ENCODE data around the gene TMC5.
"Not testable (repeated sequence)": the region's sequence is repeated elsewhere in the genome, so short reads cannot be mapped to it uniquely, and the experiment has no call there.

The TMC5 gene, protein sequence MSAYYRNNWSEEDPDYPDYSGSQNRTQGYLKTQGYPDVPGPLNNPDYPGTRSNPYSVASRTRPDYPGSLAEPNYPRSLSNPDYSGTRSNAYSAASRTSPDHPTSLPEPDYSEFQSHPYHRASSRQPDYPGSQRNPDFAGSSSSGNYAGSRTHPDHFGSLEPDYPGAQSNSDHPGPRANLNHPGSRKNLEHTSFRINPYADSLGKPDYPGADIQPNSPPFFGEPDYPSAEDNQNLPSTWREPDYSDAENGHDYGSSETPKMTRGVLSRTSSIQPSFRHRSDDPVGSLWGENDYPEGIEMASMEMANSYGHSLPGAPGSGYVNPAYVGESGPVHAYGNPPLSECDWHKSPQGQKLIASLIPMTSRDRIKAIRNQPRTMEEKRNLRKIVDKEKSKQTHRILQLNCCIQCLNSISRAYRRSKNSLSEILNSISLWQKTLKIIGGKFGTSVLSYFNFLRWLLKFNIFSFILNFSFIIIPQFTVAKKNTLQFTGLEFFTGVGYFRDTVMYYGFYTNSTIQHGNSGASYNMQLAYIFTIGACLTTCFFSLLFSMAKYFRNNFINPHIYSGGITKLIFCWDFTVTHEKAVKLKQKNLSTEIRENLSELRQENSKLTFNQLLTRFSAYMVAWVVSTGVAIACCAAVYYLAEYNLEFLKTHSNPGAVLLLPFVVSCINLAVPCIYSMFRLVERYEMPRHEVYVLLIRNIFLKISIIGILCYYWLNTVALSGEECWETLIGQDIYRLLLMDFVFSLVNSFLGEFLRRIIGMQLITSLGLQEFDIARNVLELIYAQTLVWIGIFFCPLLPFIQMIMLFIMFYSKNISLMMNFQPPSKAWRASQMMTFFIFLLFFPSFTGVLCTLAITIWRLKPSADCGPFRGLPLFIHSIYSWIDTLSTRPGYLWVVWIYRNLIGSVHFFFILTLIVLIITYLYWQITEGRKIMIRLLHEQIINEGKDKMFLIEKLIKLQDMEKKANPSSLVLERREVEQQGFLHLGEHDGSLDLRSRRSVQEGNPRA

DNA sequence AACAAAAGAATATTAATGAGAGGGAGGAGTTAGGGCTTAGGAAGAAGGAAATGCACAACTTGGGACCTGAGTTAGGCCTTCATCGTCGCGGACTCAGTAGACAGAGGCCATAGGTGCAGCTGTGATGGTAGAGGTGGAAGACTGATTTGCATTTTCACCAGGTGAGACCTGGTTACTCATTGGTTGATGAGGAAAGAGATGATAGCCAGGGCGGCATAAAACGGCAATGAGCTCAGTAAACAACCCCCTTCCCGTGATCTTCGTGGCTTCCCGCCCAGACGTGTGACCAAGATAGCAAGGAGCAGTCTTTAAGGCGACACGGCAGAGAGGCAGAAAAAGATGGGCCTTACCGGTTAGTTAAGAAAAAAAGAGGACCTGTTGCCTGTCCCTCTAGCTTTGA lies at the start of gene TMC5:
Gene TMC5, plus strand, starts transcription at position 244 of the 400 bp plus-strand sequence. CDS start 22,156 bp downstream, outside the sequence.
- TF ChIP-seq, protein P1, sequence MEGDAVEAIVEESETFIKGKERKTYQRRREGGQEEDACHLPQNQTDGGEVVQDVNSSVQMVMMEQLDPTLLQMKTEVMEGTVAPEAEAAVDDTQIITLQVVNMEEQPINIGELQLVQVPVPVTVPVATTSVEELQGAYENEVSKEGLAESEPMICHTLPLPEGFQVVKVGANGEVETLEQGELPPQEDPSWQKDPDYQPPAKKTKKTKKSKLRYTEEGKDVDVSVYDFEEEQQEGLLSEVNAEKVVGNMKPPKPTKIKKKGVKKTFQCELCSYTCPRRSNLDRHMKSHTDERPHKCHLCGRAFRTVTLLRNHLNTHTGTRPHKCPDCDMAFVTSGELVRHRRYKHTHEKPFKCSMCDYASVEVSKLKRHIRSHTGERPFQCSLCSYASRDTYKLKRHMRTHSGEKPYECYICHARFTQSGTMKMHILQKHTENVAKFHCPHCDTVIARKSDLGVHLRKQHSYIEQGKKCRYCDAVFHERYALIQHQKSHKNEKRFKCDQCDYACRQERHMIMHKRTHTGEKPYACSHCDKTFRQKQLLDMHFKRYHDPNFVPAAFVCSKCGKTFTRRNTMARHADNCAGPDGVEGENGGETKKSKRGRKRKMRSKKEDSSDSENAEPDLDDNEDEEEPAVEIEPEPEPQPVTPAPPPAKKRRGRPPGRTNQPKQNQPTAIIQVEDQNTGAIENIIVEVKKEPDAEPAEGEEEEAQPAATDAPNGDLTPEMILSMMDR (IDR thresholded peaks at IDR 0.05): no peak
- DNase-seq (ENCODE audit: low spot score): no peak
- H3K27ac ChIP-seq: no peak within 1 kb of the TSS
- no peak within 1 kb of the TSS for H3K4me3 ChIP-seq

DNA sequence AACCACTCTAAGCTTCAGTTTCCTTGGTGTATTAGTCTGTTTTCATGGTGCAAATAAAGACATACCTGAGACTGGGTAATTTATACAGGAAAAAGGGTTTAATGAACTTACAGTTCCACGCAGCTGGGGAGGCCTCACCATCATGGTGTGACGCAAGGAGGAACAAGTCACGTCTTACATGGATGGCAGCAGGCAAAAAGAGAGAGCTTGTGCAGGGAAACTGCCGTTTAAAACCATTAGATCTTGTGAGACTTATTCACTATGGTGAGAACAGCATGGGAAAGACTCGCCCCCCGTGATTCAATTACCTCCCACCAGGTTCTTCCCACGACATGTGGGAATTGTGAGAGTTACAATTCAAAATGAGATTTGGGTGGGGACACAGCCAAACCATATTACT lies 45.1 kb upstream of the TMC5 start:
- not testable (repeated sequence) for H3K4me3 ChIP-seq; DNase-seq (ENCODE audit: low spot score); H3K27ac ChIP-seq

DNA sequence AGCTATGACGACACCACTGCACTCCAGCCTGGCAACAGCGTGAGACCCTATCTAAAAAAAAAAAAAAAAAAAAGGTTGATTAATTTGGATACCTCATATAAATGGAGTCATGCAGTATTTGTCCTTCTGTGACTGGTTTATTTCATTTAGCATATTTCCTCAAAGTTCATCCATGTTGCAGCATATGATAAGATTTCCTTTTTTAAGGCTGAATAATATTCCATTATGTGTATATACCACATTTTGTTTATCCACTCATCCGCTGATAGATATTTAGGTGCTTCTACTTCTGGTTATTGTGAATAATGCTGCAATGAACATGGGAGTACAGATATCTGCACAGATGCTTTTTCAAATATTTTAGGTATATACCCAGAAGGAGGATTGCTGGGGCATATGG lies 43.3 kb upstream of the TMC5 start:
- TF ChIP-seq, protein P1 (IDR thresholded peaks at IDR 0.05): no peak
- DNase-seq (ENCODE audit: low spot score): no peak
- no peak overlapping the region for H3K4me3 ChIP-seq
- no peak overlapping the region for H3K27ac ChIP-seq

DNA sequence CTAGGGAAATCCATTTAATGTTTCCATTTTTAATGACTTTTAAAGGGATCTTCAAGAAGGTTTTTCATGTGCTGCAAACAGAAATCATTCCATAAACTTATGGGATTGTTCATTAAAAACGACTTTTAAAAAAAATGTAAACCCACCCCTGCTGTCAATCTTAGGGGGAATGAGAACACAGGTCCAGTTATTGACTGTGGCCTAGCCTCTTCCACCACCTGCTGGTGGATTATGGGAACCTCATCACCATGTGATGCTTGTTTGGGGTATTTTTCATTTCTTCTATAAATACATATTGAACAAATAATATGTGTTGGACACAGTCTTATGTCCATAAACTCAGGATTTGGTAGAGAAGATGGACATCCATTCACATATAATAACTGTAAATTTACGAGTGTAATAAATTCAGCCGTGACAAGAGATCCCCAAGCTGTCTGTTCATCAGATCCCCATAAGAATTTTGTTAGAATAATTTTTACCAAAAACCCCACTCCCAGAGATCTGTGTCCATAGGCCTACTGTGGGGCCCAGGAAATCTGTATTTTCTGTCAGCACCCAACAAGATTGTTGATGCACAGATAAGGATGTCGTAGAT lies 42.0 kb upstream of the TMC5 start:
- TF ChIP-seq, protein P1 (IDR thresholded peaks at IDR 0.05): peak; percentile 69
- Histone ChIP-seq H3K27ac (no peak overlapping the region), H3K4me3 (no peak overlapping the region)
- DNase-seq (ENCODE audit: low spot score): no peak

DNA sequence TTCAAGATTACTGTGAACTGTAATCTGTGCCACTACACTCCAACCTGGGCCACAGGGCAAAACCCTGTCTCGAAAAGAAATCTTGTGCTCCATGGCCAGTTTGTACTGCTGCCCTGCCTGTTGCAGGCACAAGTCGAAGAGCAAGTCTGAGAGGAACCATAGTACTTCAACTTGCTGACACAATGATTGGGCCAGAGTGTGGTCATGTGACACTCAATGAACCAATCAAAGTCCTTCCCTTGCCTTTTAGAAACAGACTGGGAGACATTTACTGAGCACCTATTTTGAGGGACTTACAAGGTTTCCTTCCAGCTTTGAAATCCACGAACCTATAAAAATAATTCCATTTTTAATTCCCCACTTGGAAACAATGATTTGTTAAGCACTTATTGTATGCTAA lies 39.8 kb upstream of the TMC5 start:
- no peak overlapping the region for H3K27ac ChIP-seq
- no peak for DNase-seq (ENCODE audit: low spot score)
- H3K4me3 ChIP-seq: no peak overlapping the region
- TF ChIP-seq, protein P1 (IDR thresholded peaks at IDR 0.05): no peak

DNA sequence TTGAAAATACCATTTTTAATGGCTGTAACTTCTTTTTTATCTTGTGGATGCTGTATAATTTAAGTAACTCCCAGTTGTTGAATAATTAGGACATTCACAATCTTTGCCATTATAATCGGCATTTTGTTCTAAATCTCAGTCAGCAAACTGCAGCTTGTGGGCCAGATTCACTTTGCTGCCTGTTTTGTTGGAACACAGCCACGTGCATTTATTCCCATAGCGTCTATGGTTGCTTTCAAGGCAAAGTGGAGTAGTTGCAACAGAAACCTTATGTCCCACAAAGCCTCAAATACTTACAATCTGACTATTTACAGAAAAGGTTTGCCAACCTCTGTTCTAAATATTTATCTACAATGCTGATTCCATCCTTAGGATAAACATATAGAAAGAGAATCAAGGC lies 39.2 kb upstream of the TMC5 start:
- DNase-seq (ENCODE audit: low spot score): no peak
- TF ChIP-seq, protein P1 (IDR thresholded peaks at IDR 0.05): no peak
- no peak overlapping the region for H3K4me3 ChIP-seq
- H3K27ac ChIP-seq: no peak overlapping the region

DNA sequence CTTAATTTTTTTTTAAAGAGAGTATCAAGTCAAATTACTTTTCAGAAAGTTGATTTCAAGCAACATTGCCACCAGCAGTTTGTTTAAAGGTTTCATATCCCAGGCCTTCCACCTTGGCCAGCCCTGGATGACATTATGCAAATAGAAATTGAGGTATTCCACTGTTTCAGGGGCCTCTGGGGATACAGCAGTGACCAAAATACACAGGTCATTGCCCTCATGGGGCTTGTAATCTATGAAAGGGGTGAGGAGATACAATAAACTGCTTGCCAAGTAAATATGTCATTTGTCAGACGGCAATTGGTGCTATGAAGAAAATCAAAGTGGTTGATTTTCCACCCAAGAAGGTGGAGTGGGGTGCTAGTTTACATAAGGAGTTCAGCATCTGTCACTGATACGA lies 37.8 kb upstream of the TMC5 start:
- Histone ChIP-seq H3K27ac (no peak overlapping the region), H3K4me3 (no peak overlapping the region)
- DNase-seq (ENCODE audit: low spot score): no peak
- TF ChIP-seq, protein P1 (IDR thresholded peaks at IDR 0.05): no peak

Measured in coronary artery (tissue), 2 donors.